Psoas muscle (tissue), 8 donors: Measurements from ENCODE around the gene MACROH2A1. TPM values are rescaled to one million over a fixed set of nuclear protein-coding genes. Genes with fewer than 3 reads are reported as not detected.
A peak's percentile ranks its signal among the peaks of the same experiment; 100 is the strongest.

ENCODE experiments used
- ATAC-seq, 4 donors: fragments of 200-7000 bp; cut with Tn5 transposase; one replicate each; pipeline ENCODE4 v1.9.1; 2020; ENCODE audit warnings: moderate library complexity in 3 of 4, mild to moderate bottlenecking in 2 of 4
- DNase-seq, 2 donors: peaks; one replicate each; pipeline ENCODE4 v3.0.0-alpha.2; 2020
- H3K27ac ChIP-seq: fragments of 200-600 bp; one replicate; pipeline ENCODE4 v1.8.0; 2022
- H3K27me3 ChIP-seq, 3 donors: fragments of 200-600 bp in 1 of 3; one replicate each; pipeline versions ENCODE4 v1.6.1 to v1.8.0; 2013 to 2022; ENCODE audit warnings: low read length in 2 of 3, mild to moderate bottlenecking in 2 of 3, moderate library complexity in 1 of 3; ENCODE audit not compliant: insufficient read depth in 3 of 3
- H3K36me3 ChIP-seq, 2 donors: fragments of 200-600 bp in 1 of 2; one replicate each; pipeline versions ENCODE4 v1.6.1 to v1.8.0; 2013 to 2022; ENCODE audit warnings: low read depth in 1 of 2, mild to moderate bottlenecking in 1 of 2, moderate library complexity in 1 of 2; ENCODE audit not compliant: insufficient read depth in 1 of 2
- H3K4me1 ChIP-seq: fragments of 200-600 bp; one replicate; pipeline ENCODE4 v1.8.0; 2022
- H3K4me3 ChIP-seq: fragments of 200-600 bp; one replicate; pipeline ENCODE4 v1.8.0; 2022; ENCODE audit warnings: mild to moderate bottlenecking
- H3K9me3 ChIP-seq: fragments of 200-600 bp; one replicate; pipeline ENCODE4 v1.8.0; 2022
- WGBS, 3 donors: extraction: QIAGEN DNeasy Blood & Tissue Kit; methylation state at CpG; one replicate each; pipeline versions ENCODE4 v1.1.6 to v1.1.7; 2013; 5-methylcytosine and 5-hydroxymethylcytosine counted together
- intact Hi-C, 2 donors: fragments of 100-400 bp; cut with DNase I; formaldehyde crosslinking; loops; one replicate each; pipeline versions ENCODE4 v1.11.0 to v1.14.2; 2022
- polyA plus RNA-seq, 3 donors: library from polyadenylated mRNA; stranded (reverse); fragments of 200-250 nt; gene quantifications; one replicate each; pipeline ENCODE4 v1.2.3, GENCODE V29; 2013
- total RNA-seq, 4 donors: library from RNA; stranded (reverse); fragmentation: NEBNext Ultra II Directional in 2 of 4; extraction: Animal tissue kit (Norgen Biotek cat#: 25700) in 2 of 4; gene quantifications; one replicate each; pipeline versions ENCODE4 v1.2.1 to v1.2.4, GENCODE V29; 2021 to 2023
- TF ChIP-seq, protein P1 (sequence below): fragments of 200-600 bp; IDR thresholded peaks from one replicate; pipeline ENCODE4 v1.8.0; 2022; ENCODE audit warnings: antibody characterized with exemption
- donor health status: healthy with polysubstance abuse.
- donor health status: DM: no; HTN: no; CAD: no; lungs with moderate emphysema.
- donor health status: Bipolar disorder and iron deficiency.
- donor health status: healthy.
- donor health status: DM: yes; HTN: yes; CAD: no.
- donor health status: DM: no; HTN: no; CAD: no.
- donor health status: DM: no; HTN: no; CAD: no.
- donor health status: DM: yes; HTN: yes; CAD: no.

The MACROH2A1 gene
- total and polyA plus RNA-seq, 7 donors = 57.8 to 127 (median 85.7) TPM

DNA sequence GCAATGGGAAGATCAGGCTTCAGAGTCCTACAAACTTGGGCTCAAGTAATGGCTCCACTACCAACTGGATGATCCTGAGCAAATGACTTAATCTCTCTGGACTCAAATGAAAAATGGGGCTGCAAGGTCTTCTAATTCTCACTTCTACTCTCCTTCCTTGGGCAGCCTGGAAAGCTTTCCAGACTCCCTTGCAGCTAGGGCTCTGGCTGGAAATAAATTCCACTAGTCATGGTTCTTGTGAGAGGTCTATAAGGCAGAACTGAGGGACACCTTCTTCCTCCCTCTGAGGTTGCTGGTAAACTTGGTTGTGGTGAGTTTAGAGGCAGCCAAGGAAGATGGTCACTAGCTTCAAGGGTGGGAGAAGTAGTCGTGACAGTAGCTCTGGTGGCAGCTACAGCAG is 29.6 kb upstream of the MACROH2A1 start:
- Histone ChIP-seq H3K9me3 (peaks cover 4% of the 10 kb centered on the region), H3K27ac (no peak overlapping the region)

DNA sequence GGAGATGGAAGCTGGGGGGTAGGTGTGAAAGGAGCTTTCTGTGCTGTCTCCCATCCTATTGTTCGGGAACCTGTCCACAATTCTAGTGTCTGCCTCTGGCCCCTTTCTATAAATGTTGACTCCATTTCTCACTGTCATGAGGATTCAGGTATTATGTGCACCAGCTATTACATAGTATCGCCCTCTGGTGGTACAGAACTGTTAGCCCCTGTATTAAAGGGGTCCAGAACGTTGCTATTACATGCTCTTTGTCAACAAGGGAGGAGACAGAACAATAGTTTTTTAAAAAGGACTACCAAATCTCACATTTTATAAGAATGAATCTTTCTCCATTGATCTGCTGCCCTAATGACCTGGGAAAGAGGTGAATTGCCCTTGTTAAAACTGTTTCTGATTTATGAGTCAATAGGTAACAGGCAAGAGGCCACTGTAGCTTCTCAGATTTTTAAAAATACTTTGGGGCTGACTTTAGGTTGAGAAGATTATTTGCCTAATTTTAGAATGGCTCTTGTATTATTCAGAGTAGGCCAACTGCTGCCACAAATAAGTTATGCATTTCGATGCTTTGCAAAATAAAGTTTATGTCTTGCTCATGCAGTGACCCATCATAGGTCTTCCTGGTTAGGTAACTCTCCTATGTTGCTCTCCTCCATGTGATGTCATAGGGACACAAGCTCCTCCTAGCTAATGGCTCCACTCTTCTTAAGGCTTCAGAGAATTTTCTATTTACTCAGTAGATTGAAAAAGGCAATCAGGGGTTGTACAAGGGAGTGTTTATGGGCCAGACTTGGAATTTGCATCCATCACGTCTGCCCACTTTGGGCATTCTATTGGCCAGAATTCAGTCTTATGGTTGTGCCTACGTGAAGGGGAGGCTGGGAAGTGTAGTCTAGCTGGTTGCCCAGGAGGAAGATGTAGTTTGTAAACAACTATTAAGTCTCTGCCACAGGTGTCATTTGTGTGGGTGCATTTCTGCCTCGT is 27.4 kb upstream of the MACROH2A1 start:
- DNase-seq (no peak), ATAC-seq (peak; percentile 78 to 87 (median 86))
- Histone ChIP-seq H3K27me3 (no peaks in the 10 kb centered on the region), H3K4me1 (no peaks in the 10 kb centered on the region), H3K36me3 (no peaks in the 10 kb centered on the region), H3K4me3 (no peak overlapping the region), H3K9me3 (peaks cover 4% of the 10 kb centered on the region), H3K27ac (no peak overlapping the region)
- intact Hi-C loops = no loop called here
- TF ChIP-seq, protein P1, sequence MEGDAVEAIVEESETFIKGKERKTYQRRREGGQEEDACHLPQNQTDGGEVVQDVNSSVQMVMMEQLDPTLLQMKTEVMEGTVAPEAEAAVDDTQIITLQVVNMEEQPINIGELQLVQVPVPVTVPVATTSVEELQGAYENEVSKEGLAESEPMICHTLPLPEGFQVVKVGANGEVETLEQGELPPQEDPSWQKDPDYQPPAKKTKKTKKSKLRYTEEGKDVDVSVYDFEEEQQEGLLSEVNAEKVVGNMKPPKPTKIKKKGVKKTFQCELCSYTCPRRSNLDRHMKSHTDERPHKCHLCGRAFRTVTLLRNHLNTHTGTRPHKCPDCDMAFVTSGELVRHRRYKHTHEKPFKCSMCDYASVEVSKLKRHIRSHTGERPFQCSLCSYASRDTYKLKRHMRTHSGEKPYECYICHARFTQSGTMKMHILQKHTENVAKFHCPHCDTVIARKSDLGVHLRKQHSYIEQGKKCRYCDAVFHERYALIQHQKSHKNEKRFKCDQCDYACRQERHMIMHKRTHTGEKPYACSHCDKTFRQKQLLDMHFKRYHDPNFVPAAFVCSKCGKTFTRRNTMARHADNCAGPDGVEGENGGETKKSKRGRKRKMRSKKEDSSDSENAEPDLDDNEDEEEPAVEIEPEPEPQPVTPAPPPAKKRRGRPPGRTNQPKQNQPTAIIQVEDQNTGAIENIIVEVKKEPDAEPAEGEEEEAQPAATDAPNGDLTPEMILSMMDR = peak; percentile 66
- WGBS, 3 donors = 58 to 65% (median 61%) methylated on average over 7 of the region's 7 CpGs

More for the DNA sequence above, 29.6 kb upstream of the MACROH2A1 start:
- TF ChIP-seq, protein P1 = no peak
- H3K4me3 ChIP-seq = no peak overlapping the region
- no peaks in the 10 kb centered on the region for H3K27me3 ChIP-seq
- peaks cover 7% of the 10 kb centered on the region for H3K4me1 ChIP-seq
- ATAC-seq = no peak
- DNase-seq = no peak
- intact Hi-C loops = no loop called here
- H3K36me3 ChIP-seq = no peaks in the 10 kb centered on the region
- 84 to 100% (median 95%) methylated on average over 1 of the region's 1 CpG for WGBS, 3 donors

DNA sequence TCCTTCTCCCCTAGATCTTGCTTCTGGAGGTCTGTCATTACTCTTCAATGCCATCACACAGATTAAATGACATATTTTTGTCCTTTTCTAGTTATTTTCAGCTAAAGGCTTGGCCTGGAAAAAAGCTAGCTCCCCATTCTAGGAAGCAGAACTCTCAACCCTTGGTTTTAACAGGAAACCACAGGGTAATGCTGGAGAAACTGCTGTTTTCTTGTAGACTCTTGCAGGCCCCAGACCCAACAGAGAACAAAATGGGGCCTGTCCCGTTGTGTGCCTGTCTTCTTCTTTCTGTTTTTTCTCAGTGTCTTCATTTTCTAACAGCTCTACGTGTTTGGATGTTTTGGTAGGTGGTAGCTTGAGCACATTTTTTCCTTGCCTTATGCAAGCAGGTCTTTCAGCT is 26.6 kb upstream of the MACROH2A1 start:
- TF ChIP-seq, protein P1 = no peak
- H3K9me3 ChIP-seq = peaks cover 4% of the 10 kb centered on the region
- intact Hi-C loops = loop anchor here in 1 of 2 donors (2.0 kb wide), 1 partner anchor 25 kb away; no protein-coding TSS in a partner anchor
- ATAC-seq (no peak), DNase-seq (no peak)
- H3K27me3 ChIP-seq = no peaks in the 10 kb centered on the region
- H3K27ac ChIP-seq = no peak overlapping the region
- no peaks in the 10 kb centered on the region for H3K36me3 ChIP-seq
- H3K4me3 ChIP-seq = no peak overlapping the region
- WGBS, 3 donors = 48 to 74% (median 48%) methylated on average over 2 of the region's 2 CpGs
- no peaks in the 10 kb centered on the region for H3K4me1 ChIP-seq

DNA sequence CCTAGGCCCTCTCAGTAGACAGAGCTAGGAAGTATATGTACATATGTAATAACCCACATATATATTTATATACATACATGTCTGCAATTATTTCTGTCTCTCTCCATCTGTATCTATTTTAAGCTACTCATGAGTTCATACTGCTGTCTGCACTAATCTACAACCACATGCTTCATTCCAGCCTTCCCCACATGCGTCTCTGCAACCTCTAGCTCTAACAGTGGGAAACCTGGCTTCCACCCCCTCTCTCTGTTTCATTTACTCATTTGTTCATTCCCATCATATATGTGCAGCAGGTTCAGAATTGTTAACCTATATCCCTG is 24.8 kb upstream of the MACROH2A1 start:
- Histone ChIP-seq H3K4me3 (no peak overlapping the region), H3K36me3 (no peaks in the 10 kb centered on the region), H3K9me3 (peaks cover 4% of the 10 kb centered on the region), H3K27ac (no peak overlapping the region), H3K4me1 (no peaks in the 10 kb centered on the region), H3K27me3 (no peaks in the 10 kb centered on the region)
- DNase-seq = no peak
- intact Hi-C loops = loop anchor here in 1 of 2 donors (2.0 kb wide), 1 partner anchor 23 kb away; no protein-coding TSS in a partner anchor
- WGBS, 3 donors = 88 to 95% (median 92%) methylated on average over 1 of the region's 1 CpG
- no peak for ATAC-seq
- TF ChIP-seq, protein P1 = no peak
